RWPE1 (cell line): ENCODE results near the gene PTK6.

Source experiments
- CTCF ChIA-PET: fragments of 350-600 bp; sonication (Branson Sonifier 250); formaldehyde crosslinking; extraction: SDS; loops from one replicate; lab custom pipeline; 2021; lab: Yijun Ruan, JAX
- POLR2A ChIA-PET: fragments of 400-600 bp; formaldehyde crosslinking; extraction: SDS; loops from one replicate; lab custom pipeline; 2020; ENCODE audit warnings: antibody characterized with exemption; ENCODE audit not compliant: low non-redundant PET; lab: Yijun Ruan, JAX
- DNase-seq: peaks from one replicate; pipeline ENCODE4 v3.0.0; 2012; ENCODE audit warnings: low spot score
- H3K27ac ChIP-seq: fragments of 450-650 bp; 2 replicates; pipeline ENCODE4 v1.5.1; 2017
- CTCF ChIP-seq: fragments of 450-650 bp; conservative IDR thresholded peaks from 2 replicates; pipeline ENCODE4 v1.5.1; 2017; ENCODE audit warnings: low read depth, mild to moderate bottlenecking

Gene PTK6

GRCh38 chr20:63537525-63538203 is 488 bp upstream of the PTK6 start:
- DNase-seq, result peak; percentile 100
- POLR2A ChIA-PET, result interaction anchor here (0.6 to 1.7 kb wide), 12 partner anchors 12 to 443 kb away, joined by 3 to 8 read pairs (median 3); partner anchors contain the start of genes GMEB2, HELZ2 and PPDPF
- CTCF ChIA-PET, result interaction anchor here (0.5 to 4.1 kb wide), 56 partner anchors 9 to 1134 kb away, joined by 3 to 18 read pairs (median 4); partner anchors contain the start of genes HELZ2, PPDPF, RGS19 and RTEL1
- H3K27ac ChIP-seq, result peak overlapping the region; percentile 96
- TF ChIP-seq CTCF, result peak; percentile 99

- no peak for TF ChIP-seq CTCF
- ChIA-PET CTCF (interaction anchor here (0.6 to 4.1 kb wide), 8 partner anchors 14 to 270 kb away, joined by 3 to 18 read pairs (median 10); partner anchors contain the start of genes HELZ2, PPDPF and RTEL1), POLR2A (interaction anchor here (0.6 to 3.8 kb wide), 8 partner anchors 15 to 326 kb away, joined by 3 to 53 read pairs (median 3); partner anchors contain the start of genes GMEB2 and PPDPF)
- peak overlapping the region; percentile 96 for H3K27ac ChIP-seq
- DNase-seq, result peak; percentile 95
Measured at GRCh38 chr20:63536241-63536977, 767 bp downstream of the PTK6 start.

GRCh38 chr20:63534831-63535651 is 2.1 kb downstream of the PTK6 start:
- peak; percentile 83 for DNase-seq
- H3K27ac ChIP-seq, result peak overlapping the region; percentile 98
- TF ChIP-seq CTCF, result no peak
- CTCF ChIA-PET, result interaction anchor here (0.5 to 4.1 kb wide), 7 partner anchors 13 to 522 kb away, joined by 3 to 18 read pairs (median 7); no protein-coding TSS in a partner anchor
- POLR2A ChIA-PET, result interaction anchor here (0.5 to 3.8 kb wide), 5 partner anchors 13 to 445 kb away, joined by 3 to 53 read pairs (median 4); partner anchors contain the start of genes HELZ2, PPDPF and TPD52L2

GRCh38 chr20:63534427-63534830 is 2.7 kb downstream of the PTK6 start:
- ChIA-PET POLR2A (interaction anchor here (1.0 to 3.8 kb wide), 4 partner anchors 13 to 446 kb away, joined by 4 to 53 read pairs (median 4); partner anchors contain the start of genes HELZ2, PPDPF and TPD52L2), CTCF (interaction anchor here (0.5 to 4.1 kb wide), 8 partner anchors 12 to 523 kb away, joined by 3 to 18 read pairs (median 6); no protein-coding TSS in a partner anchor)
- no peak for TF ChIP-seq CTCF
- peak; percentile 61 for DNase-seq
- H3K27ac ChIP-seq, result peak overlapping the region; percentile 98

GRCh38 chr20:63533871-63534393 is 3.2 kb downstream of the PTK6 start:
- ChIA-PET POLR2A (interaction anchor here (1.2 to 3.8 kb wide), 2 partner anchors 12 to 446 kb away, joined by 4 to 53 read pairs; partner anchors contain the start of gene PPDPF), CTCF (interaction anchor here (0.7 to 4.1 kb wide), 5 partner anchors 38 to 523 kb away, joined by 3 to 18 read pairs (median 4); no protein-coding TSS in a partner anchor)
- peak overlapping the region; percentile 98 for H3K27ac ChIP-seq
- TF ChIP-seq CTCF, result no peak
- DNase-seq, result peak; percentile 82
